H1 (cell line): Measurements from ENCODE around the gene PTPRT. TPM values are rescaled to one million over a fixed set of nuclear protein-coding genes. Genes with fewer than 3 reads are reported as not detected.

ENCODE experiments used
- CTCF ChIA-PET: fragments of 300-600 bp; sonication (Branson Sonifier 250); formaldehyde crosslinking; loops from one replicate; lab custom pipeline; 2021; ENCODE audit not compliant: partially characterized antibody; lab: Charles Lee
- POLR2A ChIA-PET: fragments of 300-600 bp; sonication (Branson Sonifier 250); formaldehyde crosslinking; loops from one replicate; lab custom pipeline; 2021; ENCODE audit warnings: inconsistent platforms; ENCODE audit not compliant: partially characterized antibody; lab: Charles Lee
- DNase-seq, 2 experiments: peaks; one replicate each; pipeline versions ENCODE4 v3.0.0 to v3.0.0-alpha.2; 2010 to 2022; ENCODE audit warnings: low spot score in 2 of 2, low read depth in 1 of 2, mixed read lengths in 1 of 2
- FAIRE-seq: peaks from 2 replicates; lab custom pipeline; 2011; peaks lifted over from hg19 to GRCh38; lab: Jason Lieb, UNC
- H2AFZ ChIP-seq: 2 replicates; pipeline ENCODE4 v1.8.1; 2012; ENCODE audit warnings: low read length, inconsistent platforms
- H2AK5ac ChIP-seq: 2 replicates; pipeline ENCODE4 v1.6.1; 2013; ENCODE audit warnings: low read depth, low read length
- H2BK120ac ChIP-seq: replicated peaks from 2 replicates; pipeline ENCODE3; 2013; ENCODE audit warnings: low read depth, low read length, inconsistent platforms
- H2BK12ac ChIP-seq: 2 replicates; pipeline ENCODE4 v1.6.1; 2013; ENCODE audit warnings: low read depth, low read length
- H2BK15ac ChIP-seq: 2 replicates; pipeline ENCODE4 v1.6.1; 2013; ENCODE audit warnings: low read length
- H2BK20ac ChIP-seq: 2 replicates; pipeline ENCODE4 v1.6.1; 2013; ENCODE audit warnings: low read length
- H2BK5ac ChIP-seq: 2 replicates; pipeline ENCODE4 v1.6.1; 2013; ENCODE audit warnings: low read depth, low read length
- H3K14ac ChIP-seq: 2 replicates; pipeline ENCODE4 v1.6.1; 2013; ENCODE audit warnings: inconsistent platforms; ENCODE audit not compliant: insufficient read length
- H3K18ac ChIP-seq: 2 replicates; pipeline ENCODE4 v1.6.1; 2013; ENCODE audit warnings: low read length; ENCODE audit errors: extremely low read depth
- H3K23ac ChIP-seq: 2 replicates; pipeline ENCODE4 v1.6.1; 2013; ENCODE audit warnings: inconsistent platforms; ENCODE audit not compliant: insufficient read length
- H3K23me2 ChIP-seq: 2 replicates; pipeline ENCODE4 v1.6.1; 2013; ENCODE audit warnings: low read depth, low read length
- H3K27ac ChIP-seq: 2 replicates; pipeline ENCODE4 v1.6.1; 2011; ENCODE audit warnings: low read depth, low read length, inconsistent platforms
- H3K27me3 ChIP-seq, 4 experiments: replicated peaks in 1 of 4; 1 replicate in 1 of 4; 2 replicates in 3 of 4; pipeline versions ENCODE4 v1.6.1 to v1.8.1; 2011 to 2013; ENCODE audit warnings: low read length in 3 of 4, mild to moderate bottlenecking in 3 of 4, inconsistent platforms in 2 of 4, mixed read lengths in 2 of 4, moderate library complexity in 1 of 4; ENCODE audit not compliant: control insufficient read depth in 3 of 4, insufficient read depth in 3 of 4; ENCODE audit errors: extremely low read depth in 1 of 4
- H3K36me3 ChIP-seq, 4 experiments: 2 replicates each; pipeline versions ENCODE4 v1.6.1 to v1.8.1; 2011 to 2013; ENCODE audit warnings: mild to moderate bottlenecking in 4 of 4, low read length in 3 of 4, moderate library complexity in 2 of 4, control low read depth in 1 of 4, inconsistent platforms in 1 of 4; ENCODE audit not compliant: insufficient read depth in 4 of 4, control insufficient read depth in 2 of 4
- H3K4ac ChIP-seq: replicated peaks from 2 replicates; pipeline ENCODE3; 2013; ENCODE audit warnings: low read length, low read depth, mixed read lengths, inconsistent platforms; ENCODE audit not compliant: insufficient read length
- H3K4me1 ChIP-seq, 4 experiments: replicated peaks in 1 of 4; 1 replicate in 1 of 4; 2 replicates in 3 of 4; pipeline versions ENCODE4 v1.6.1 to v1.8.1; 2011 to 2013; ENCODE audit warnings: low read length in 3 of 4, inconsistent platforms in 2 of 4, mixed read lengths in 1 of 4; ENCODE audit not compliant: insufficient read depth in 4 of 4, control insufficient read depth in 3 of 4
- H3K4me2 ChIP-seq, 2 experiments: 2 replicates each; pipeline versions ENCODE4 v1.6.1 to v1.8.1; 2011 to 2013; ENCODE audit warnings: low read depth in 2 of 2, low read length in 2 of 2, control low read depth in 1 of 2, inconsistent platforms in 1 of 2, mild to moderate bottlenecking in 1 of 2; ENCODE audit not compliant: insufficient read depth in 1 of 2
- H3K4me3 ChIP-seq, 4 experiments: fragments of 200-600, 300-600 bp in 1 of 4; sonication (generic), shearing (Covaris generic), sonication (Bioruptor Twin) in 1 of 4; 2 replicates each; pipeline versions ENCODE4 v1.5.1 to v1.8.1; 2011 to 2016; ENCODE audit warnings: low read length in 4 of 4, low read depth in 3 of 4, control low read depth in 2 of 4, inconsistent platforms in 2 of 4, mild to moderate bottlenecking in 2 of 4, mixed read lengths in 1 of 4, moderate library complexity in 1 of 4; ENCODE audit not compliant: insufficient read depth in 2 of 4; ENCODE audit errors: extremely low read depth in 1 of 4
- H3K56ac ChIP-seq: replicated peaks from 2 replicates; pipeline ENCODE3; 2013; ENCODE audit warnings: low read depth, mild to moderate bottlenecking, mixed read lengths, low read length, inconsistent platforms; ENCODE audit not compliant: insufficient read length
- H3K79me1 ChIP-seq: 2 replicates; pipeline ENCODE4 v1.6.1; 2013; ENCODE audit warnings: low read depth, low read length, control low read depth
- H3K79me2 ChIP-seq, 2 experiments: 2 replicates each; pipeline versions ENCODE4 v1.6.1 to v1.8.1; 2012 to 2013; ENCODE audit warnings: low read length in 2 of 2, mild to moderate bottlenecking in 2 of 2, inconsistent platforms in 1 of 2; ENCODE audit not compliant: insufficient read depth in 2 of 2, control insufficient read depth in 1 of 2
- H3K9ac ChIP-seq, 4 experiments: replicated peaks in 1 of 4; 1 replicate in 1 of 4; 2 replicates in 3 of 4; pipeline versions ENCODE4 v1.6.1 to v1.8.1; 2011 to 2013; ENCODE audit warnings: low read depth in 3 of 4, low read length in 3 of 4, control low read depth in 2 of 4, mild to moderate bottlenecking in 2 of 4, moderate library complexity in 2 of 4, inconsistent platforms in 1 of 4; ENCODE audit errors: extremely low read depth in 1 of 4
- H3K9me3 ChIP-seq, 2 experiments: 2 replicates each; pipeline versions ENCODE4 v1.6.1 to v1.8.1; 2012 to 2013; ENCODE audit warnings: mild to moderate bottlenecking in 2 of 2, moderate library complexity in 2 of 2, control low read depth in 1 of 2, inconsistent platforms in 1 of 2, low read depth in 1 of 2, low read length in 1 of 2, mixed read lengths in 1 of 2; ENCODE audit not compliant: insufficient read depth in 2 of 2
- H4K20me1 ChIP-seq, 2 experiments: replicated peaks in 1 of 2; 2 replicates each; pipeline versions ENCODE3 to v1.8.1; 2011 to 2013; ENCODE audit warnings: inconsistent platforms in 2 of 2, low read length in 2 of 2, mild to moderate bottlenecking in 1 of 2; ENCODE audit not compliant: insufficient read depth in 2 of 2, control insufficient read depth in 1 of 2
- H4K5ac ChIP-seq: 2 replicates; pipeline ENCODE4 v1.6.1; 2013; ENCODE audit warnings: low read length, low read depth, mixed read lengths, inconsistent platforms; ENCODE audit not compliant: insufficient read length
- H4K8ac ChIP-seq: 2 replicates; pipeline ENCODE4 v1.8.0; 2013; ENCODE audit warnings: mild to moderate bottlenecking, moderate library complexity, low read length, inconsistent platforms; ENCODE audit not compliant: insufficient read depth; ENCODE audit errors: extremely low read depth
- H4K91ac ChIP-seq: replicated peaks from 2 replicates; pipeline ENCODE3; 2013; ENCODE audit warnings: low read length, mixed read lengths, inconsistent platforms; ENCODE audit not compliant: insufficient read length
- BRCA1 ChIP-seq: IDR thresholded peaks from 2 replicates; pipeline ENCODE4 v1.6.1; 2012; ENCODE audit warnings: low read depth, low read length, improper control_type of control experiment
- CEBPB ChIP-seq: IDR thresholded peaks from 2 replicates; pipeline ENCODE4 v1.6.1; 2012; ENCODE audit warnings: low read depth, low read length
- CTCF ChIP-seq, 3 experiments: IDR thresholded peaks; 1 replicate in 2 of 3; 2 replicates in 1 of 3; pipeline versions ENCODE4 v1.5.1 to v1.6.1; 2011; ENCODE audit warnings: low read length in 3 of 3, mild to moderate bottlenecking in 3 of 3, inconsistent platforms in 2 of 3, low read depth in 1 of 3, moderate library complexity in 1 of 3; ENCODE audit not compliant: insufficient read depth in 1 of 3; ENCODE audit errors: control extremely low read depth in 1 of 3
- E2F6 ChIP-seq: IDR thresholded peaks from 2 replicates; pipeline ENCODE4 v1.6.1; 2012; ENCODE audit warnings: inconsistent platforms
- JUN ChIP-seq: IDR thresholded peaks from 2 replicates; pipeline ENCODE4 v1.6.1; 2011; ENCODE audit warnings: low read depth, mild to moderate bottlenecking, improper control_type of control experiment, low read length
- KDM4A ChIP-seq: IDR thresholded peaks from one replicate; pipeline ENCODE4 v1.7.1; 2012; ENCODE audit warnings: low read depth, mild to moderate bottlenecking, moderate library complexity, low read length, inconsistent platforms; ENCODE audit not compliant: severe bottlenecking
- SP1 ChIP-seq: IDR thresholded peaks from 2 replicates; pipeline ENCODE4 v1.6.1; 2011; ENCODE audit warnings: low read depth, low read length
- TAF7 ChIP-seq: optimal IDR thresholded peaks from 2 replicates; pipeline ENCODE3; 2011; ENCODE audit warnings: low read depth, mild to moderate bottlenecking, inconsistent platforms, low read length, moderate library complexity, borderline replicate concordance
- WGBS, 2 experiments: shearing (Covaris generic) in 1 of 2; methylation state at CpG; one replicate each; pipeline versions ENCODE4 v1.1.6 to v1.1.7; 2013 to 2015; ENCODE audit warnings: low lambda C conversion rate in 2 of 2, mixed read lengths in 2 of 2, inconsistent platforms in 1 of 2, low coverage in 1 of 2, missing lambda C conversion rate in 1 of 2; ENCODE audit not compliant: insufficient replicate concordance in 2 of 2, insufficient coverage in 1 of 2, insufficient read length in 1 of 2; ENCODE audit errors: extremely low coverage in 1 of 2, missing lambda C conversion rate in 1 of 2; 5-methylcytosine and 5-hydroxymethylcytosine counted together
- polyA plus RNA-seq, 7 experiments: library from polyadenylated mRNA; depleted of rRNA in 3 of 7; stranded (reverse) in 5 of 7; unstranded in 2 of 7; fragments of >200 nt in 5 of 7; fragments of 200-250 nt in 2 of 7; gene quantifications; 1 replicate in 5 of 7; 2 replicates in 1 of 7; 4 replicates in 1 of 7; pipeline versions ENCODE4 v1.2.1 to v1.2.3, GENCODE V29; 2011 to 2013; ENCODE audit warnings: missing spikeins in 2 of 7, mixed read lengths in 2 of 7
- total RNA-seq: library from RNA; stranded (reverse); fragmentation: NEBNext Ultra II Directional; extraction: Animal tissue kit (Norgen Biotek cat#: 25700); gene quantifications from 2 replicates; pipeline ENCODE4 v1.2.1, GENCODE V29; 2021

The PTPRT gene
- total and polyA plus RNA-seq, 2 of the 8 experiments (the other 6 are each of a cell fraction or from before 2014, with no cell fraction given), result 0.33 to 1.8 TPM

DNA sequence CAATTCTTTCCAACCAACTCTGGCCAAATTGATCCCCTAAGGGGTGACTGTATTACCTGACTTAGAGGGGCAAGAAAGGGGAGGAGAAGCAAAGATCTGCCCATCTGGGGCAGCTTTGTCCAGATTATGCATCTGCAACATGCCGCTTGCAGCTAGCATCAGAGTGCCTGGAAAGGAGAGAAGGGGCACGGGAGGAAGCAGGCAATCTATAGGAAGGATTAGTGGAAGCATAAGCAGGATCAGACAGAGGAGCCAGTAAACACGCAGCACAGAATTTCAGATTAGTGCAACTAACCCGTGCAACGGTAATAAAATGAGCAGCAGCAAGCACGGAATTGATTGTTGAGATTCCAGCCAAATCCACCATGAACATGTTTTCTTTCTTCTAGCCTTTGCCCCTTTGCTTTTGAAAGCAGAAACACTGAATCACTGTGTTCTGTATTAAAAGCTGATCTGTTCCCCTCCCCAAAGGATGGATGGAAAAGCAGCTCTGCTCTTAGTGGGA, 927.9 kb downstream of the PTPRT start:
- Histone ChIP-seq H4K20me1 (no peaks in the 10 kb centered on the region), H3K79me2 (no peaks in the 10 kb centered on the region), H3K14ac (no peak overlapping the region), H2AFZ (no peak overlapping the region), H3K23ac (no peak overlapping the region), H2BK15ac (no peak overlapping the region), H3K4me2 (no peak overlapping the region), H3K18ac (no peak overlapping the region), H3K79me1 (no peaks in the 10 kb centered on the region), H3K27me3 (no peaks in the 10 kb centered on the region), H3K4ac (no peak overlapping the region), H3K36me3 (no peaks in the 10 kb centered on the region), H3K23me2 (no peaks in the 10 kb centered on the region), H2AK5ac (no peak overlapping the region), H4K91ac (no peak overlapping the region), H3K9me3 (no peaks in the 10 kb centered on the region), H3K4me1 (no peaks in the 10 kb centered on the region), H2BK12ac (no peak overlapping the region), H3K56ac (no peak overlapping the region), H2BK120ac (no peak overlapping the region), H2BK20ac (no peak overlapping the region), H3K9ac (no peak overlapping the region), H4K5ac (no peak overlapping the region), H3K4me3 (no peak overlapping the region), H4K8ac (no peak overlapping the region), H2BK5ac (no peak overlapping the region), H3K27ac (no peak overlapping the region)
- CTCF ChIA-PET, result interaction anchor here (1.2 kb wide), 1 partner anchor 37 kb away, joined by 4 read pairs; no protein-coding TSS in a partner anchor
- FAIRE-seq, result no peak
- POLR2A ChIA-PET, result no interaction called here
- no peak for DNase-seq
- WGBS, 2 experiments, result 94% methylated on average over 6 of the region's 6 CpGs; no CpG with 5 or more reads in 1 of the 2 experiments
- TF ChIP-seq CEBPB, result no peak
- TF ChIP-seq E2F6, result no peak
- TF ChIP-seq JUN, result no peak
- no peak for TF ChIP-seq KDM4A
- no peak for TF ChIP-seq SP1
- no peak for TF ChIP-seq BRCA1
- TF ChIP-seq TAF7, result no peak
- TF ChIP-seq CTCF (IDR thresholded peaks at IDR 0.05; ENCODE audit: control extremely low read depth in 1 of 3, insufficient read depth in 1 of 3, low read depth in 1 of 3, low read length in 3 of 3), result no peak
